ENCODE data around the gene C1QTNF9.

DNA sequence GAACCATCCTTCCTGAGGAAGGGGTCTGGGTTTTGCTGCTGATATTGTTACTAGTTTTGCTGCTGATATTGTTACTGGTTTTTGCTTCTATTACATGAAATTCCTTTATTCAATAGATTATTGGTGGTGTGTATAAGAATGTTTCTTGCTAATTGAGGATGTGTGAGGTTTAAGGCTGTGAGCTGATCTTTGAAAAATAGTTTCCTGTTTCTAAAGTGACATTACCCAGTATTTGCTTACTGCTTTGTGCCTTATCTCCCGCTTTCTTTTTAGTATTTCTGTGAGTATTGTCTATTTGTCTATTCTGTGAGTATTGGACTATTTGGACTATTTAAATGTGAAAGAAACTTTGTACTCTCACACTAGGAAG, 38.2 kb upstream of the C1QTNF9 start:
- TF ChIP-seq, protein P1, sequence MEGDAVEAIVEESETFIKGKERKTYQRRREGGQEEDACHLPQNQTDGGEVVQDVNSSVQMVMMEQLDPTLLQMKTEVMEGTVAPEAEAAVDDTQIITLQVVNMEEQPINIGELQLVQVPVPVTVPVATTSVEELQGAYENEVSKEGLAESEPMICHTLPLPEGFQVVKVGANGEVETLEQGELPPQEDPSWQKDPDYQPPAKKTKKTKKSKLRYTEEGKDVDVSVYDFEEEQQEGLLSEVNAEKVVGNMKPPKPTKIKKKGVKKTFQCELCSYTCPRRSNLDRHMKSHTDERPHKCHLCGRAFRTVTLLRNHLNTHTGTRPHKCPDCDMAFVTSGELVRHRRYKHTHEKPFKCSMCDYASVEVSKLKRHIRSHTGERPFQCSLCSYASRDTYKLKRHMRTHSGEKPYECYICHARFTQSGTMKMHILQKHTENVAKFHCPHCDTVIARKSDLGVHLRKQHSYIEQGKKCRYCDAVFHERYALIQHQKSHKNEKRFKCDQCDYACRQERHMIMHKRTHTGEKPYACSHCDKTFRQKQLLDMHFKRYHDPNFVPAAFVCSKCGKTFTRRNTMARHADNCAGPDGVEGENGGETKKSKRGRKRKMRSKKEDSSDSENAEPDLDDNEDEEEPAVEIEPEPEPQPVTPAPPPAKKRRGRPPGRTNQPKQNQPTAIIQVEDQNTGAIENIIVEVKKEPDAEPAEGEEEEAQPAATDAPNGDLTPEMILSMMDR (IDR thresholded peaks at IDR 0.05; ENCODE audit: low read depth, low read length, missing input control), result no peak
- TF ChIP-seq SP1 (IDR thresholded peaks at IDR 0.05), result no peak
- no peak for TF ChIP-seq YY1 (IDR thresholded peaks at IDR 0.05)
- TF ChIP-seq, protein P2, sequence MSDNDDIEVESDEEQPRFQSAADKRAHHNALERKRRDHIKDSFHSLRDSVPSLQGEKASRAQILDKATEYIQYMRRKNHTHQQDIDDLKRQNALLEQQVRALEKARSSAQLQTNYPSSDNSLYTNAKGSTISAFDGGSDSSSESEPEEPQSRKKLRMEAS (IDR thresholded peaks at IDR 0.05), result no peak
- peak; percentile 21 to 42 for TF ChIP-seq HNF4A (conservative IDR thresholded peaks at IDR 0.05)
- no peak for TF ChIP-seq JUND (IDR thresholded peaks at IDR 0.05)
- TF ChIP-seq, protein P3, sequence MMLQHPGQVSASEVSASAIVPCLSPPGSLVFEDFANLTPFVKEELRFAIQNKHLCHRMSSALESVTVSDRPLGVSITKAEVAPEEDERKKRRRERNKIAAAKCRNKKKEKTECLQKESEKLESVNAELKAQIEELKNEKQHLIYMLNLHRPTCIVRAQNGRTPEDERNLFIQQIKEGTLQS (IDR thresholded peaks at IDR 0.05), result no peak

Measured in liver (tissue), 3 donors.